GM21825 (cell line): ENCODE measurements around the gene SCYGR5.
"Not testable (repeated sequence)": the region's sequence is repeated elsewhere in the genome, so short reads cannot be mapped to it uniquely, and the experiment has no call there.

Experiments
- ATAC-seq: cut with Tn5 transposase; IDR thresholded peaks from one replicate; pipeline ENCODE4 v1.9.1; 2021; ENCODE audit warnings: mild to moderate bottlenecking, moderate library complexity; ENCODE audit not compliant: unreplicated experiment

SCYGR5 gene

DNA sequence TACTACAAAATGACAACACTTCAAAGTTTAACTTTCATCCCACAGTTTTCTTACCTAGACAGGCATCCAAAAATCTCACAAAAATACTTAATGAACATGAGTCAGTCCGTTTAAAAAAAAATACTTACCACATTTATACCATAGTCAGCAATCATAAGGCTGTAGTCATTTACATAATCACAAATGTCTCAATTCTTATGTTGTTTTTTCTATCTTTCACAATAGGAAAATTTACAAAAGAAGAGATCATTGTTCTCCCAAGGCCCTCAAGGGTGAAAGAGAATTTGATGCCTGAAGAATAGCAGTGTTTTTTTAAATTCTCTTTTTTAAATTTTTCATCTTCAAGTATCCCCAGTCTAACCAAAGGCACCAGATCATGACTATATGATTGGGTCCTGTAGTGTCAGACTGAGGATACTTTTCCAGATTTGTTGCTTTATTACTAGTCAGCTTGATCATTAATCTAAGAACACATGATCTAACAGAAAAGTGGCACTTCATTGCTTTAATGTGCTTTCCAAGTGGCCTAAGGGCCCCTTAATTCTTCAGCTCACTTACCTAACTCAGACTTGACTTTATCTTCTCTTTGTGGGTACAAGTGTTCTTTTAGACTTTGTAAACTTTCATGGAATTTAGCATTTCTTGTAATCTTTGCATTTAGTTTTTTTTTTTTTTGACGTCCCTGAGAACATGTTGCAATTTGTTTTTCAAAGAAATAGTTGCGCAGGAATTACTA, 4.7 kb downstream of the SCYGR5 start:
- ATAC-seq: no peak

- not testable (repeated sequence) for ATAC-seq
Measured at GRCh38 chr2:227673620-227674019, 7.0 kb downstream of the SCYGR5 start.

GRCh38 chr2:227674485-227674884, 7.9 kb downstream of the SCYGR5 start:
- ATAC-seq: no peak

DNA sequence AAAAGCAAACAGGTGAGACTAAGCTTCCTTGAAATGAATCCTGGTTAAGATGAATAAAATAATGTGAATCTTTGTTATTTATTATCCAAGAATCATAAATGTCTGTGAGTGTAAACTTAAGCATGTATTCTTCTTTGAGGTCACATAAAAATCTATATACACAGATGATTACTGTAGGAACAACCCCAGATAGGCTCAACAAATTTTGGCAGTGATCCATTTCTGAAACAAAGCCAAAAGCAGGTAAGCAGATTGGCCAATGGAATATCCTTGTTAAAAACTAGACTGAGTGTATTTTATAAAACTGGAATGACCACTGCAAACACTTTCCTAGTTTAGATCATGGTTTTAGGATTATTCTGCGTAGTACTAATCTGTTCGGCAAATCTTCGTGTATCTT, 11.3 kb downstream of the SCYGR5 start:
- ATAC-seq: no peak

DNA sequence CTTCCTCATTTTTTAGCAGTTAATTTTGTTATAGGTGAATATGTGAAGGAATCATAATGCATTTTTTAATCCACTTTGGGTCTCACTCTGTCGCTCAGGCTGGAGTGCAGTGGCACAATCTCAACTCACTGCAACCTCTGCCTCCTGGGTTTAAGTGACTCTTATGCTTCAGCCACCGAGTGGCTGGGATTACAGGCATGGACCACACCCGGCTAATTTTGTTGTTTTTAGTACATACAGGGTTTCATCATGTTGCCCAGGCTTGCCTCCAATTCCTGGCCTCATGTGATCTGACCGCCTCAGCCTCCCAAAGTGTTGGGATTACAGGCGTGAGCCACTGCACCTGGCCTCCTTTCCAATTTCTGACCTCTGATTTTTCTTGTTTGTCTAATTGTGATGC, 17.7 kb downstream of the SCYGR5 start:
- no peak for ATAC-seq

DNA sequence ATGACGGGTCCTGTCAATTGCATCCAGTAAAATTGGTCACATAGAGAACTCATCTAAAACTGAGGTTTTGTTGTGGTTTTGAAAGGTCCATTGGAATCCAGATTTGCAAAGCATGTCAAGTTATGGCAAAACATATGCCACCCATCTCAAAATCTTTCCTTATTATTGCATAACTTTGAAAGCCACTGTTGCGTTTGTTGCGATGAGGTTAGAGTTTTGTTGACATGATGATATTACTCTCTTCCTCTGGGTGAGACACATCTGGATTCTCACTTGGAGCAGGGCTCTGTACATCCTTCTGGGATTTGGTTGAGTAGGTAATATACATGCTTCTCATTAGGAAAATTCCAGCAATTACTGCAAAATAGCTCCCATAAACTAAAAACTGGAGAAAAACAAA, 20.6 kb downstream of the SCYGR5 start:
- no peak for ATAC-seq

DNA sequence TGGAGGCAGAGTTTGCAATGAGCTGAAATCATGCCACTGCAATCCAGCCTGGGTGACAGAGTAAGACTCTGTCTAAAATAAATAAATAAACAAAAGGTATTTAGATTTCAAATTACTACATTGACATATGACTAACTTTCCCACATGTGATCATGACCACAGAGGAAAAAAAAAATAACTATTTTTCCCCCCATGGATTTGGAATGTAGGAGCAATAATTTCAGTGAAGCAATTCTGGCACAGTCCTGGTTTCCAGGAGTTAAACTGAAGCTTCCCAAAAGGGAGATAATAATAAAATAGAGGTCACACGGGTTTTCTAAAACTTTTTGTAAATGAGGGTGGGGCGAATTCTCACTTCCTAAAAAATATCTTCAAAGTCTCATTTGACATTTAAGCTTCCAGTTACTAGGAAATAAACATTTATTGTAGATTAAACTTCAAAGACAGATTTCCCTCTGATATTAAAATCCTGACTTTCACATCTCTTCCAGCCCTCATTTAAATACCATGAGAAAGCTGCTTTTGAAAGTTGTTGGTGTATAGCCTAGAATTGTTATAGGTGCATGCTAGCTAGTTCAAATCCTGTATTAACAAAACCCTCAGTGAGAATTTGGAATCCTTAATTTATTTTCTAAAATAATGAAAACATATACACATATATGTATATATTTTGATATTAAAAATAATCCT, 30.5 kb downstream of the SCYGR5 start:
- no peak for ATAC-seq

DNA sequence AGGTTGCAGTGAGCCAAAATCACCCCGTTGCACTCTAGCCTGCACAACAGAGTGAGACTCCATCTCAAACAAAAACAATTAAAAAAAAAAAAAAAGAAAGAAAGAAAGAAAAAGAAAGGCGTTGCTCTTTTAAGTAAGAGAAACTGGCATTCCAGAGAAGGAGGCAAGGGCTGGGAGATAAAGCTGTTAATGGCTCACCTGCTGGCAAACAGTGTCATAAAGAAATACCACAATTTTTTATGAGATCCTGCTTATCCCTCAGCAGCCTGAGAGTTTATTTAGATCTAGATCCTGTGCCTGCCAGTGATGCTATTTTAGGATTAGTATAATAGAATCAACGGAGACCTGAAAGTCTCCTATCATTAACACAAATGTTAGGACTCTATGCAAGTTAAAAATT, 35.0 kb downstream of the SCYGR5 start:
- ATAC-seq: no peak

DNA sequence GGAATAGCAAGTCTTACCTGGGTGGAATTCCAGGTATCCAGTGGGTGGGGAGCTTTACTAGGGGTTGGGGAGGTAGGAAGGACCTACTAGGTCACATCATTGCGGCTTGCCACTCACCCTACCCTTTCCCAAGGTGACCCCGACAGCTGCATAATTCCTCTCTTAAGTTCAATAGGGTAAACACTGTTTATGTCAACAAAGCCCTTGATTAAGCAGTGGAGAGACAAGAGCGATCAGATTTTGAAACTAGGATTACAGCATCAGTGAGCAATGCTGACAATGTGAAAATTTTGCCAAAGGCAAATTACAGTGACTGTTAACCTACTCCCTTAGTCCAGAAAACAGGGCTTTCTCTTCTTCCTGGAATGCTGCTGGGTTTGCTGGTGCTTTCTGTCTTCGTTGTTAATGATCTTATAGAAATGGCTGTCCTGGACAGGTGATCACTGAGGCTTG, 36.7 kb downstream of the SCYGR5 start:
- ATAC-seq: no peak

- ATAC-seq: no peak
Measured at GRCh38 chr2:227703961-227704360, 37.4 kb downstream of the SCYGR5 start.

- no peak for ATAC-seq
Measured at GRCh38 chr2:227706859-227707258, 40.3 kb downstream of the SCYGR5 start.

DNA sequence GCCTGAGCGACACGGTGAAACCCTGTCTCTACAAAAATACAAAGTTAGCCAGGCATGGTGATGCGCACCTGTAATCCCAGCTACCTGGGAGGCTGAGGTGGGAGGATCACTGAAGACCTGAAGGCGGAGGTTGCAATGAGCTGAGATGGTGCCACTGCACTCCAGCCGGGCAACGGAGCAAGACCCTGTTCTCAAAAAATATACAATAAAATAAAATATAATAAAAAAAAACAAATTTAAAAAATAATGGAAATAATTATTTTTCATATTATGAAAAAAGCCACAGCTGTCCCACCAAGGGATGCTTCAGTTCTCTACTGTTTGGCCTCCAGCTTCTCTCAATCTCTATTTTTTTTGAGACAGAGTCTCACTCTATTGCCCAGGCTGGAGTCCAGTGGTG, 40.8 kb downstream of the SCYGR5 start:
- no peak for ATAC-seq

GRCh38 chr2:227710986-227711385, 44.4 kb downstream of the SCYGR5 start:
- no peak for ATAC-seq

- ATAC-seq: no peak
Measured at GRCh38 chr2:227713291-227713690, 46.7 kb downstream of the SCYGR5 start.

GRCh38 chr2:227716501-227716900, 49.9 kb downstream of the SCYGR5 start:
- ATAC-seq: no peak
